Body of pancreas (tissue), 4 donors: ENCODE results near the gene CNNM3.

Source experiments
- POLR2A ChIP-seq, 3 donors: fragments of 450-650 bp; IDR thresholded peaks; one replicate each; pipeline ENCODE4 v1.6.1; 2016; ENCODE audit warnings: antibody characterized with exemption in 3 of 3, mild to moderate bottlenecking in 2 of 3
- TF ChIP-seq, protein P1 (sequence below), 7 experiments: fragments of 450-650 bp in 4 of 7; fragments of 200-600 bp in 3 of 7; sonication (generic) in 3 of 7; IDR thresholded peaks; one replicate each; pipeline ENCODE4 v1.5.1; 2016 to 2019; ENCODE audit warnings: antibody characterized with exemption in 7 of 7

DNA sequence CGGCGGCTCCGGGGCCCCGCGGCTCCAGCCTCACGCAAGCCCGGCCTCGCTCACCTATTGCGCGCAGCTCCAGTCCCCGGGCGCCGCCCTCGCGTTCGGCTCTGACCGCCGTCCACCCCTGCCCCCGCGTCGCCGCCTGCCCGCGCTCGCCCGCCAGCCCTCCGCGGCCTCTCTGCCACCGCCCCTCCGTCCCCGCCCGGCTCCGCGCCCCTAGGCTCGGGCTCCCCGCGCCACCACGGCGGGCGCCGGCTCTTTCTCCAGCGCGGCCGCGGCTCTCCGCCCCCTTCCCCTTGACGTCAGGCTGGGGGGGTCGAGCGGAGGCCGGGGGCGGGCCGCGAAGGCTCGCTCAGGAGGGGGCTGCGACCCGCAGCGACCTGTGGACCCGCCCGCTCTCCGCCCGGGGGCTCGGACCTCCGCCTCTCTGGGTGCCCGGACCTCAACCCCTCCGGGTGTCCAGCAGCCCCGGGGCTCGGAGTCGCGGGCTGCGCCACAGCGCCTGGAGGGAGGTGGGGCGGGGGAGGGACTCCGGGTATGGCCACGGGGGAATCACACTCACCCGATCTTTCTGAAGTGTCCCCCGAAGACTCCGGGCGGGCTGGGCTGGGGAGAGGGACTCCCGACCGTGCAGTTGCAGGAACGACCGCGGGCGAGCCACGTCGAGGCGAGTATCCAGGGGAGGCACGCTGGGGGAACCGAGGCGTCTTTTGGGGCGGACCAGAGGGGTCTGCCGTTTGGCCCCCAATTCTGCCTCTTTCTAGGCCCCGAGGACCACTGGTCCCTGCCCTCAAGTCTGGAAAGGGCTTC is 54.0 kb downstream of the CNNM3 start, which contains the start of gene SEMA4C:
- TF ChIP-seq, protein P1, sequence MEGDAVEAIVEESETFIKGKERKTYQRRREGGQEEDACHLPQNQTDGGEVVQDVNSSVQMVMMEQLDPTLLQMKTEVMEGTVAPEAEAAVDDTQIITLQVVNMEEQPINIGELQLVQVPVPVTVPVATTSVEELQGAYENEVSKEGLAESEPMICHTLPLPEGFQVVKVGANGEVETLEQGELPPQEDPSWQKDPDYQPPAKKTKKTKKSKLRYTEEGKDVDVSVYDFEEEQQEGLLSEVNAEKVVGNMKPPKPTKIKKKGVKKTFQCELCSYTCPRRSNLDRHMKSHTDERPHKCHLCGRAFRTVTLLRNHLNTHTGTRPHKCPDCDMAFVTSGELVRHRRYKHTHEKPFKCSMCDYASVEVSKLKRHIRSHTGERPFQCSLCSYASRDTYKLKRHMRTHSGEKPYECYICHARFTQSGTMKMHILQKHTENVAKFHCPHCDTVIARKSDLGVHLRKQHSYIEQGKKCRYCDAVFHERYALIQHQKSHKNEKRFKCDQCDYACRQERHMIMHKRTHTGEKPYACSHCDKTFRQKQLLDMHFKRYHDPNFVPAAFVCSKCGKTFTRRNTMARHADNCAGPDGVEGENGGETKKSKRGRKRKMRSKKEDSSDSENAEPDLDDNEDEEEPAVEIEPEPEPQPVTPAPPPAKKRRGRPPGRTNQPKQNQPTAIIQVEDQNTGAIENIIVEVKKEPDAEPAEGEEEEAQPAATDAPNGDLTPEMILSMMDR (IDR thresholded peaks at IDR 0.05) = no peak
- TF ChIP-seq POLR2A (IDR thresholded peaks at IDR 0.05) = peak; percentile 19 to 42 (median 39)
